Ureter (tissue), 1 donor: Measurements from ENCODE around the gene TBXAS1. TPM values are rescaled to one million over a fixed set of nuclear protein-coding genes. Genes with fewer than 3 reads are reported as not detected.
"Not testable (repeated sequence)": the region's sequence is repeated elsewhere in the genome, so short reads cannot be mapped to it uniquely, and the experiment has no call there.

Experiments used
- DNase-seq: peaks from one replicate; pipeline ENCODE4 v3.0.0-alpha.2; 2020; ENCODE audit warnings: low spot score
- total RNA-seq: library from RNA; stranded (reverse); gene quantifications from one replicate; pipeline ENCODE4 v1.2.4, GENCODE V29; 2023
- donor health status: DM: yes; HTN: yes; CAD: no.

The TBXAS1 gene
- total RNA-seq, 1 donor from 2014 or later: 13.0 TPM

GRCh38 chr7:139889186-139889871 lies 60.3 kb downstream of the TBXAS1 start:
- no peak for DNase-seq

- DNase-seq: no peak
Measured at GRCh38 chr7:139893461-139893860, 64.4 kb downstream of the TBXAS1 start.

GRCh38 chr7:139893999-139894398 lies 64.9 kb downstream of the TBXAS1 start:
- DNase-seq: no peak

- no peak for DNase-seq
Measured at GRCh38 chr7:139895141-139895829, 66.2 kb downstream of the TBXAS1 start.

GRCh38 chr7:139896288-139896687 lies 67.2 kb downstream of the TBXAS1 start:
- no peak for DNase-seq

- no peak for DNase-seq
Measured at GRCh38 chr7:139896831-139897230, 67.8 kb downstream of the TBXAS1 start.

GRCh38 chr7:139897422-139898090 lies 68.5 kb downstream of the TBXAS1 start:
- no peak for DNase-seq

GRCh38 chr7:139898483-139898882 lies 69.4 kb downstream of the TBXAS1 start:
- no peak for DNase-seq

GRCh38 chr7:139899328-139899955 lies 70.4 kb downstream of the TBXAS1 start:
- DNase-seq: no peak

GRCh38 chr7:139900326-139900725 lies 71.3 kb downstream of the TBXAS1 start:
- no peak for DNase-seq

- DNase-seq: no peak
Measured at GRCh38 chr7:139901056-139901795, 72.2 kb downstream of the TBXAS1 start.

- no peak for DNase-seq
Measured at GRCh38 chr7:139901901-139902300, 72.8 kb downstream of the TBXAS1 start.

- DNase-seq: no peak
Measured at GRCh38 chr7:139902436-139903102, 73.5 kb downstream of the TBXAS1 start.

- DNase-seq: not testable (repeated sequence)
Measured at GRCh38 chr7:139903103-139903477, 74.0 kb downstream of the TBXAS1 start.

GRCh38 chr7:139906879-139907278 lies 77.8 kb downstream of the TBXAS1 start:
- no peak for DNase-seq

- no peak for DNase-seq
Measured at GRCh38 chr7:139908792-139909191, 79.7 kb downstream of the TBXAS1 start.

- no peak for DNase-seq
Measured at GRCh38 chr7:139909379-139910050, 80.5 kb downstream of the TBXAS1 start.

- no peak for DNase-seq
Measured at GRCh38 chr7:139913021-139913844, 84.2 kb downstream of the TBXAS1 start.

- DNase-seq: no peak
Measured at GRCh38 chr7:139913845-139914135, 84.7 kb downstream of the TBXAS1 start.
